ENCODE results near the gene GPC3. TPM values are rescaled to one million over a fixed set of nuclear protein-coding genes. Genes with fewer than 3 reads are reported as not detected.

The GPC3 gene
- polyA plus RNA-seq, 1 of the 3 experiments (the other 2 are of a cell fraction): 1.4 TPM

- no peaks in the 10 kb centered on the region for H3K4me1 ChIP-seq (ENCODE audit: control insufficient read depth in 1 of 2, insufficient read depth in 2 of 2, low read depth in 1 of 2, low read length in 1 of 2)
- no peaks in the 10 kb centered on the region for H3K9me2 ChIP-seq
- H2AFZ ChIP-seq (ENCODE audit: low read depth): no peak overlapping the region
- DNase-seq: no peak
- ChIA-PET CTCF (no interaction called here), POLR2A (no interaction called here)
- H3K36me3 ChIP-seq (replicated peaks in 1 of 2; ENCODE audit: control insufficient read depth in 1 of 2, insufficient read depth in 2 of 2, low read length in 1 of 2): no peaks in the 10 kb centered on the region
- TF ChIP-seq CTCF (IDR thresholded peaks at IDR 0.05) (no peak), GABPA (IDR thresholded peaks at IDR 0.05; ENCODE audit: low read depth) (no peak), TCF12 (IDR thresholded peaks at IDR 0.05) (no peak), ZBTB33 (IDR thresholded peaks at IDR 0.05; ENCODE audit: borderline replicate concordance, low read depth) (no peak), EP300 (IDR thresholded peaks at IDR 0.05; ENCODE audit: borderline replicate concordance in 1 of 2, low read depth in 1 of 2, low read length in 1 of 2) (no peak), TEAD4 (IDR thresholded peaks at IDR 0.05; ENCODE audit: borderline replicate concordance, insufficient read depth) (no peak), TAF1 (IDR thresholded peaks at IDR 0.05; ENCODE audit: borderline replicate concordance, low read depth, low read length) (no peak), JUND (IDR thresholded peaks at IDR 0.05) (no peak), SMC3 (IDR thresholded peaks at IDR 0.05; ENCODE audit: low read depth, low read length) (no peak), USF2 (IDR thresholded peaks at IDR 0.05; ENCODE audit: borderline replicate concordance, low read depth, low read length) (no peak), FOXM1 (IDR thresholded peaks at IDR 0.05; ENCODE audit: low read depth) (no peak)
- H3K79me2 ChIP-seq (ENCODE audit: insufficient read depth): no peaks in the 10 kb centered on the region
- no peak overlapping the region for H3K4me3 ChIP-seq (ENCODE audit: low read depth in 2 of 2, low read length in 1 of 2)
- H3K9me3 ChIP-seq: no peaks in the 10 kb centered on the region
- H3F3A ChIP-seq (replicated peaks; ENCODE audit: insufficient read depth): no peaks in the 10 kb centered on the region
- H3K27me3 ChIP-seq (ENCODE audit: insufficient read depth): no peaks in the 10 kb centered on the region; the same call in 1 of the 2 replicates
- no peak overlapping the region for H3K27ac ChIP-seq (ENCODE audit: low read depth in 2 of 2, low read length in 1 of 2)
- H4K20me1 ChIP-seq (ENCODE audit: insufficient read depth): no peaks in the 10 kb centered on the region
- no peak overlapping the region for H3K4me2 ChIP-seq
- H3K9ac ChIP-seq: no peak overlapping the region
These were observed 330.6 kb downstream of the GPC3 start for GRCh38 chrX:133654811-133655210.

GRCh38 chrX:133653358-133653757 is 332.0 kb downstream of the GPC3 start:
- H3F3A ChIP-seq (replicated peaks; ENCODE audit: insufficient read depth): no peaks in the 10 kb centered on the region
- no peak overlapping the region for H2AFZ ChIP-seq (ENCODE audit: low read depth)
- no peak overlapping the region for H3K4me3 ChIP-seq (ENCODE audit: low read depth in 2 of 2, low read length in 1 of 2)
- H3K9me3 ChIP-seq: no peaks in the 10 kb centered on the region
- ChIA-PET CTCF (interaction anchor here (1.0 kb wide), 1 partner anchor 17 kb away, joined by 4 read pairs; no protein-coding TSS in a partner anchor), POLR2A (no interaction called here)
- H3K4me2 ChIP-seq: no peak overlapping the region
- no peaks in the 10 kb centered on the region for H3K9me2 ChIP-seq
- H4K20me1 ChIP-seq (ENCODE audit: insufficient read depth): no peaks in the 10 kb centered on the region
- DNase-seq: no peak
- H3K36me3 ChIP-seq (replicated peaks in 1 of 2; ENCODE audit: control insufficient read depth in 1 of 2, insufficient read depth in 2 of 2, low read length in 1 of 2): no peaks in the 10 kb centered on the region
- no peaks in the 10 kb centered on the region for H3K4me1 ChIP-seq (ENCODE audit: control insufficient read depth in 1 of 2, insufficient read depth in 2 of 2, low read depth in 1 of 2, low read length in 1 of 2)
- H3K27me3 ChIP-seq (ENCODE audit: insufficient read depth): no peaks in the 10 kb centered on the region; the same call in 1 of the 2 replicates
- no peak overlapping the region for H3K9ac ChIP-seq
- no peak overlapping the region for H3K27ac ChIP-seq (ENCODE audit: low read depth in 2 of 2, low read length in 1 of 2)
- H3K79me2 ChIP-seq (ENCODE audit: insufficient read depth): no peaks in the 10 kb centered on the region
- 0% methylated on average over 2 of the region's 2 CpGs for WGBS (ENCODE audit: low lambda C conversion rate)
- TF ChIP-seq USF2 (IDR thresholded peaks at IDR 0.05; ENCODE audit: borderline replicate concordance, low read depth, low read length) (no peak), NRF1 (IDR thresholded peaks at IDR 0.05; ENCODE audit: low read depth, low read length) (no peak), FOXM1 (IDR thresholded peaks at IDR 0.05; ENCODE audit: low read depth) (no peak), FOSL2 (IDR thresholded peaks at IDR 0.05; ENCODE audit: borderline replicate concordance, low read depth) (no peak), REST (IDR thresholded peaks at IDR 0.05; ENCODE audit: low read depth, low read length) (no peak), JUND (IDR thresholded peaks at IDR 0.05) (no peak), RXRA (IDR thresholded peaks at IDR 0.05; ENCODE audit: borderline replicate concordance, low read depth) (no peak), IRF3 (IDR thresholded peaks at IDR 0.05; ENCODE audit: low read depth, low read length) (no peak), GATA2 (CRISPR knock-in tag; IDR thresholded peaks at IDR 0.05) (no peak)

All from SK-N-SH (cell line).